ENCODE data around the gene EPS8.
"Not testable (repeated sequence)": the region's sequence is repeated elsewhere in the genome, so short reads cannot be mapped to it uniquely, and the experiment has no call there.

Gene EPS8

GRCh38 chr12:15776532-15776931 is 12.7 kb downstream of the EPS8 start:
- DNase-seq (ENCODE audit: low read depth, low spot score), result no peak
- Histone ChIP-seq H3K36me3 (ENCODE audit: insufficient read depth, low read length) (no peaks in the 10 kb centered on the region), H3K9ac (ENCODE audit: insufficient read length) (no peak overlapping the region), H3K27ac (no peak overlapping the region), H3K4me3 (no peak overlapping the region), H3K9me3 (ENCODE audit: low read depth, low read length) (no peaks in the 10 kb centered on the region)
- TF ChIP-seq POLR2AphosphoS5 (IDR thresholded peaks at IDR 0.05; ENCODE audit: borderline replicate concordance, low read depth, low read length) (no peak), EZH2 (IDR thresholded peaks at IDR 0.05) (no peak), FOXP2 (optimal IDR thresholded peaks at IDR 0.05; ENCODE audit: control extremely low read depth, extremely low read length, insufficient read depth) (no peak)

GRCh38 chr12:15774819-15775218 is 14.4 kb downstream of the EPS8 start:
- no peaks in the 10 kb centered on the region for H3K36me3 ChIP-seq (ENCODE audit: insufficient read depth, low read length)
- H3K9ac ChIP-seq (ENCODE audit: insufficient read length), result no peak overlapping the region
- TF ChIP-seq EZH2 (IDR thresholded peaks at IDR 0.05) (no peak), POLR2AphosphoS5 (IDR thresholded peaks at IDR 0.05; ENCODE audit: borderline replicate concordance, low read depth, low read length) (no peak), FOXP2 (optimal IDR thresholded peaks at IDR 0.05; ENCODE audit: control extremely low read depth, extremely low read length, insufficient read depth) (no peak)
- H3K9me3 ChIP-seq (ENCODE audit: low read depth, low read length), result no peaks in the 10 kb centered on the region
- DNase-seq (ENCODE audit: low read depth, low spot score), result no peak
- peak overlapping the region; percentile 19; the same call in 1 of the 2 replicates for H3K27ac ChIP-seq
- H3K4me3 ChIP-seq, result peak overlapping the region; percentile 44

- Histone ChIP-seq H3K9ac (ENCODE audit: insufficient read length) (no peak overlapping the region), H3K4me3 (no peak overlapping the region), H3K9me3 (ENCODE audit: low read depth, low read length) (no peaks in the 10 kb centered on the region), H3K36me3 (ENCODE audit: insufficient read depth, low read length) (no peaks in the 10 kb centered on the region), H3K27ac (no peak overlapping the region)
- DNase-seq (ENCODE audit: low read depth, low spot score), result no peak
- TF ChIP-seq EZH2 (IDR thresholded peaks at IDR 0.05) (no peak), FOXP2 (optimal IDR thresholded peaks at IDR 0.05; ENCODE audit: control extremely low read depth, extremely low read length, insufficient read depth) (no peak), POLR2AphosphoS5 (IDR thresholded peaks at IDR 0.05; ENCODE audit: borderline replicate concordance, low read depth, low read length) (no peak)
These were observed 16.7 kb downstream of the EPS8 start for GRCh38 chr12:15772405-15773018.

- Histone ChIP-seq H3K27ac (no peak overlapping the region), H3K36me3 (ENCODE audit: insufficient read depth, low read length) (no peaks in the 10 kb centered on the region), H3K9ac (ENCODE audit: insufficient read length) (no peak overlapping the region), H3K9me3 (ENCODE audit: low read depth, low read length) (no peaks in the 10 kb centered on the region), H3K4me3 (no peak overlapping the region)
- no peak for DNase-seq (ENCODE audit: low read depth, low spot score)
- TF ChIP-seq EZH2 (IDR thresholded peaks at IDR 0.05), result no peak
- TF ChIP-seq FOXP2 (optimal IDR thresholded peaks at IDR 0.05; ENCODE audit: control extremely low read depth, extremely low read length, insufficient read depth), result no peak
- TF ChIP-seq POLR2AphosphoS5 (IDR thresholded peaks at IDR 0.05; ENCODE audit: borderline replicate concordance, low read depth, low read length), result no peak
These were observed 18.6 kb downstream of the EPS8 start for GRCh38 chr12:15770581-15770980.

GRCh38 chr12:15770021-15770420 is 19.2 kb downstream of the EPS8 start:
- H3K27ac ChIP-seq, result no peak overlapping the region
- no peaks in the 10 kb centered on the region for H3K36me3 ChIP-seq (ENCODE audit: insufficient read depth, low read length)
- H3K4me3 ChIP-seq, result no peak overlapping the region

GRCh38 chr12:15769586-15769985 is 19.6 kb downstream of the EPS8 start:
- TF ChIP-seq FOXP2 (optimal IDR thresholded peaks at IDR 0.05; ENCODE audit: control extremely low read depth, extremely low read length, insufficient read depth) (no peak), POLR2AphosphoS5 (IDR thresholded peaks at IDR 0.05; ENCODE audit: borderline replicate concordance, low read depth, low read length) (no peak), EZH2 (IDR thresholded peaks at IDR 0.05) (no peak)
- Histone ChIP-seq H3K9ac (ENCODE audit: insufficient read length) (no peak overlapping the region), H3K4me3 (no peak overlapping the region), H3K27ac (no peak overlapping the region), H3K9me3 (ENCODE audit: low read depth, low read length) (no peaks in the 10 kb centered on the region), H3K36me3 (ENCODE audit: insufficient read depth, low read length) (no peaks in the 10 kb centered on the region)
- no peak for DNase-seq (ENCODE audit: low read depth, low spot score)

More at GRCh38 chr12:15770021-15770420, 19.2 kb downstream of the EPS8 start:
- no peaks in the 10 kb centered on the region for H3K9me3 ChIP-seq (ENCODE audit: low read depth, low read length)
- TF ChIP-seq FOXP2 (optimal IDR thresholded peaks at IDR 0.05; ENCODE audit: control extremely low read depth, extremely low read length, insufficient read depth), result no peak
- TF ChIP-seq EZH2 (IDR thresholded peaks at IDR 0.05), result no peak
- TF ChIP-seq POLR2AphosphoS5 (IDR thresholded peaks at IDR 0.05; ENCODE audit: borderline replicate concordance, low read depth, low read length), result no peak
- DNase-seq (ENCODE audit: low read depth, low spot score), result no peak
- H3K9ac ChIP-seq (ENCODE audit: insufficient read length), result no peak overlapping the region

GRCh38 chr12:15767301-15767700 is 21.9 kb downstream of the EPS8 start:
- no peak for DNase-seq (ENCODE audit: low read depth, low spot score)
- Histone ChIP-seq H3K9ac (ENCODE audit: insufficient read length) (no peak overlapping the region), H3K4me3 (no peak overlapping the region), H3K27ac (no peak overlapping the region), H3K36me3 (ENCODE audit: insufficient read depth, low read length) (no peaks in the 10 kb centered on the region), H3K9me3 (ENCODE audit: low read depth, low read length) (no peaks in the 10 kb centered on the region)
- TF ChIP-seq EZH2 (IDR thresholded peaks at IDR 0.05), result no peak
- TF ChIP-seq FOXP2 (optimal IDR thresholded peaks at IDR 0.05; ENCODE audit: control extremely low read depth, extremely low read length, insufficient read depth), result no peak
- TF ChIP-seq POLR2AphosphoS5 (IDR thresholded peaks at IDR 0.05; ENCODE audit: borderline replicate concordance, low read depth, low read length), result no peak

GRCh38 chr12:15763328-15763727 is 25.9 kb downstream of the EPS8 start:
- Histone ChIP-seq H3K36me3 (ENCODE audit: insufficient read depth, low read length) (no peaks in the 10 kb centered on the region), H3K27ac (no peak overlapping the region), H3K9ac (ENCODE audit: insufficient read length) (no peak overlapping the region), H3K9me3 (ENCODE audit: low read depth, low read length) (no peaks in the 10 kb centered on the region; the same call in 1 of the 2 replicates), H3K4me3 (no peak overlapping the region)
- no peak for TF ChIP-seq FOXP2 (optimal IDR thresholded peaks at IDR 0.05; ENCODE audit: control extremely low read depth, extremely low read length, insufficient read depth)
- no peak for TF ChIP-seq POLR2AphosphoS5 (IDR thresholded peaks at IDR 0.05; ENCODE audit: borderline replicate concordance, low read depth, low read length)
- no peak for TF ChIP-seq EZH2 (IDR thresholded peaks at IDR 0.05)
- no peak for DNase-seq (ENCODE audit: low read depth, low spot score)

- H3K27ac ChIP-seq; H3K36me3 ChIP-seq (ENCODE audit: insufficient read depth, low read length); H3K4me3 ChIP-seq; H3K9me3 ChIP-seq (ENCODE audit: low read depth, low read length); DNase-seq (ENCODE audit: low read depth, low spot score); H3K9ac ChIP-seq (ENCODE audit: insufficient read length): not testable (repeated sequence)
These were observed 27.0 kb downstream of the EPS8 start for GRCh38 chr12:15762162-15762561.

Measured in SK-N-MC (cell line).